WTC11 (cell line): ENCODE measurements around the gene SLC28A1. TPM values are rescaled to one million over a fixed set of nuclear protein-coding genes. Genes with fewer than 3 reads are reported as not detected.
"Not testable (repeated sequence)": the region's sequence is repeated elsewhere in the genome, so short reads cannot be mapped to it uniquely, and the experiment has no call there.

Experiments
- ATAC-seq: fragments of 200-7000 bp; cut with Tn5 transposase; 2 replicates; pipeline ENCODE4 v1.10.0; 2021; ENCODE audit warnings: mild to moderate bottlenecking, moderate library complexity
- CTCF ChIA-PET: fragments of 300-600 bp; sonication (Branson Sonifier 250); formaldehyde crosslinking; loops from one replicate; lab custom pipeline; 2021; ENCODE audit warnings: antibody characterized with exemption; lab: Charles Lee
- POLR2A ChIA-PET: fragments of 350-600 bp; sonication (Branson Sonifier 250); formaldehyde crosslinking; loops from one replicate; lab custom pipeline; 2021; ENCODE audit warnings: antibody characterized with exemption; lab: Charles Lee
- DNase-seq: peaks from one replicate; pipeline ENCODE4 v3.0.0; 2021; ENCODE audit warnings: low spot score
- H3K27ac Mint-ChIP-seq: 2 replicates; pipeline ENCODE4 v1.8.0; 2021; ENCODE audit warnings: mixed read lengths
- H3K27me3 Mint-ChIP-seq: 2 replicates; pipeline ENCODE4 v1.8.0; 2021; ENCODE audit warnings: low read depth, mild to moderate bottlenecking, moderate library complexity, mixed read lengths
- H3K36me3 Mint-ChIP-seq: 2 replicates; pipeline ENCODE4 v1.8.0; 2021; ENCODE audit warnings: mixed read lengths
- H3K4me1 Mint-ChIP-seq: 2 replicates; pipeline ENCODE4 v1.8.0; 2022; ENCODE audit warnings: mixed read lengths
- H3K4me3 Mint-ChIP-seq: 2 replicates; pipeline ENCODE4 v1.8.0; 2021; ENCODE audit warnings: mild to moderate bottlenecking, moderate library complexity, mixed read lengths
- H3K9me3 Mint-ChIP-seq: 2 replicates; pipeline ENCODE4 v1.8.0; 2021; ENCODE audit warnings: mixed read lengths
- CREM ChIP-seq: sonication (generic); formaldehyde crosslinking; IDR thresholded peaks from 2 replicates; pipeline ENCODE4 v1.8.1; 2022; ENCODE audit warnings: mild to moderate bottlenecking, missing genetic modification reagents, moderate library complexity
- FOXP1 ChIP-seq: sonication (generic); formaldehyde crosslinking; IDR thresholded peaks from 2 replicates; pipeline ENCODE4 v1.8.0; 2022; ENCODE audit warnings: missing genetic modification reagents, mild to moderate bottlenecking, moderate library complexity, borderline replicate concordance
- GABPB1 ChIP-seq: sonication (generic); formaldehyde crosslinking; IDR thresholded peaks from 2 replicates; pipeline ENCODE4 v1.8.1; 2023; ENCODE audit warnings: mild to moderate bottlenecking, missing genetic modification reagents
- JAZF1 ChIP-seq: fragments of 250-450 bp; sonication (Bioruptor Pico); IDR thresholded peaks from 2 replicates; pipeline ENCODE4 v1.9.0; 2021; ENCODE audit warnings: moderate library complexity, mild to moderate bottlenecking, inconsistent platforms
- JUN ChIP-seq: sonication (generic); formaldehyde crosslinking; IDR thresholded peaks from 2 replicates; pipeline ENCODE4 v1.8.0; 2023; ENCODE audit warnings: mild to moderate bottlenecking, missing genetic modification reagents
- KAT7 ChIP-seq: sonication (generic); formaldehyde crosslinking; IDR thresholded peaks from 2 replicates; pipeline ENCODE4 v1.8.1; 2023; ENCODE audit warnings: missing genetic modification reagents, mild to moderate bottlenecking, borderline replicate concordance
- NFE2L1 ChIP-seq: sonication (generic); formaldehyde crosslinking; IDR thresholded peaks from 2 replicates; pipeline ENCODE4 v1.8.1; 2023; ENCODE audit warnings: missing genetic modification reagents
- NFYB ChIP-seq: sonication (generic); formaldehyde crosslinking; conservative IDR thresholded peaks from 2 replicates; pipeline ENCODE4 v1.8.0; 2022; ENCODE audit warnings: low read depth, missing genetic modification reagents
- NR2C2 ChIP-seq: sonication (generic); formaldehyde crosslinking; IDR thresholded peaks from 2 replicates; pipeline ENCODE4 v1.8.0; 2022; ENCODE audit warnings: mild to moderate bottlenecking, missing genetic modification reagents
- OVOL2 ChIP-seq: fragments of 250-450 bp; sonication (Bioruptor Pico); IDR thresholded peaks from 2 replicates; pipeline ENCODE4 v1.9.0; 2021; ENCODE audit warnings: mild to moderate bottlenecking, borderline replicate concordance
- RELA ChIP-seq: sonication (generic); formaldehyde crosslinking; IDR thresholded peaks from 2 replicates; pipeline ENCODE4 v1.8.1; 2022; ENCODE audit warnings: missing genetic modification reagents, mild to moderate bottlenecking, borderline replicate concordance
- TCF7 ChIP-seq: sonication (generic); formaldehyde crosslinking; IDR thresholded peaks from 2 replicates; pipeline ENCODE4 v1.8.0; 2022; ENCODE audit warnings: mild to moderate bottlenecking, low read depth, missing genetic modification reagents, moderate library complexity
- TEAD1 ChIP-seq: sonication (generic); formaldehyde crosslinking; IDR thresholded peaks from 2 replicates; pipeline ENCODE4 v1.8.0; 2022; ENCODE audit warnings: mild to moderate bottlenecking, missing genetic modification reagents
- ZBTB21 ChIP-seq: sonication (generic); formaldehyde crosslinking; IDR thresholded peaks from 2 replicates; pipeline ENCODE4 v1.8.1; 2023; ENCODE audit warnings: mild to moderate bottlenecking, missing genetic modification reagents, borderline replicate concordance
- ZNF263 ChIP-seq: sonication (generic); formaldehyde crosslinking; IDR thresholded peaks from 2 replicates; pipeline ENCODE4 v1.8.1; 2022; ENCODE audit warnings: low read depth, mild to moderate bottlenecking, moderate library complexity, missing genetic modification reagents
- ZNF396 ChIP-seq: fragments of 250-450 bp; sonication (Bioruptor Pico); IDR thresholded peaks from 2 replicates; pipeline ENCODE4 v1.8.0; 2021; ENCODE audit warnings: mild to moderate bottlenecking, moderate library complexity, borderline replicate concordance
- ZNF416 ChIP-seq: fragments of 250-450 bp; sonication (Bioruptor Pico); IDR thresholded peaks from 2 replicates; pipeline ENCODE4 v1.9.0; 2021; ENCODE audit warnings: mild to moderate bottlenecking, inconsistent platforms
- total RNA-seq: library from RNA; stranded (reverse); gene quantifications from 3 replicates; pipeline ENCODE4 v1.2.3, GENCODE V29; 2021
- TF ChIP-seq, protein P1 (sequence below): sonication (generic); formaldehyde crosslinking; IDR thresholded peaks from 2 replicates; pipeline ENCODE4 v1.8.1; 2022; ENCODE audit warnings: mild to moderate bottlenecking, missing genetic modification reagents, moderate library complexity, borderline replicate concordance
- TF ChIP-seq, protein P2 (sequence below): sonication (generic); formaldehyde crosslinking; conservative IDR thresholded peaks from 2 replicates; pipeline ENCODE4 v1.8.1; 2022; ENCODE audit warnings: mild to moderate bottlenecking, missing genetic modification reagents
- TF ChIP-seq, protein P3 (sequence below): sonication (generic); formaldehyde crosslinking; IDR thresholded peaks from 2 replicates; pipeline ENCODE4 v1.8.0; 2022; ENCODE audit warnings: mild to moderate bottlenecking, missing genetic modification reagents
- TF ChIP-seq, protein P4 (sequence below): fragments of 200-600 bp; IDR thresholded peaks from 2 replicates; pipeline ENCODE4 v1.8.0; 2022; ENCODE audit warnings: antibody characterized with exemption
- TF ChIP-seq, protein P5 (sequence below): sonication (generic); formaldehyde crosslinking; IDR thresholded peaks from 2 replicates; pipeline ENCODE4 v1.8.1; 2023; ENCODE audit warnings: mild to moderate bottlenecking, missing genetic modification reagents
- TF ChIP-seq, protein P6 (sequence below): fragments of 250-450 bp; sonication (Bioruptor Pico); IDR thresholded peaks from 2 replicates; pipeline ENCODE4 v2.1.2; 2022; ENCODE audit warnings: mild to moderate bottlenecking, moderate library complexity

SLC28A1 gene
- total RNA-seq, 1 experiment from 2014 or later, result not detected

DNA sequence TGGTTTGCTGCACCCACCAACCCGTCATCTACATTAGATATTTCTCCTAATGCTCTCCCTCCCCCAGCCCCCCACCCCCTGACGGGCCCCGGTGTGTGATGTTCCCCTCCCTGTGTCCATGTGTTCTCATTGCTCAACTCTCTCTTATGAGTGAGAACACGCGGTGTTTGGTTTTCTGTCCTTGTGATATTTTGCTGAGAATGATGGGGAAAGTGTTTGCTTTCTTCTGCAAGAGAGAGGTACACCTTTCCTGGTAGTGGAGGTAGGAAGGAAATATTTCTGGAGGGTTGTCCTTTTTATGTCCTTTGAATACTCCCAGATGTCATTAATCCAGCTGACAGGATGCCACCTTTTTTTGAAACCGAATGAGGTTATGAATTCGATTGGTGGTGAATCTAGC, 10.5 kb upstream of the SLC28A1 start (continued):
- TF ChIP-seq, protein P1, sequence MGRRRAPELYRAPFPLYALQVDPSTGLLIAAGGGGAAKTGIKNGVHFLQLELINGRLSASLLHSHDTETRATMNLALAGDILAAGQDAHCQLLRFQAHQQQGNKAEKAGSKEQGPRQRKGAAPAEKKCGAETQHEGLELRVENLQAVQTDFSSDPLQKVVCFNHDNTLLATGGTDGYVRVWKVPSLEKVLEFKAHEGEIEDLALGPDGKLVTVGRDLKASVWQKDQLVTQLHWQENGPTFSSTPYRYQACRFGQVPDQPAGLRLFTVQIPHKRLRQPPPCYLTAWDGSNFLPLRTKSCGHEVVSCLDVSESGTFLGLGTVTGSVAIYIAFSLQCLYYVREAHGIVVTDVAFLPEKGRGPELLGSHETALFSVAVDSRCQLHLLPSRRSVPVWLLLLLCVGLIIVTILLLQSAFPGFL, result no peak
- TF ChIP-seq ZBTB21 (CRISPR knock-in tag), result no peak
- no peak for TF ChIP-seq TEAD1 (CRISPR knock-in tag)
- TF ChIP-seq CREM (CRISPR knock-in tag), result no peak
- no peak for TF ChIP-seq GABPB1 (CRISPR knock-in tag)
- TF ChIP-seq, protein P2, sequence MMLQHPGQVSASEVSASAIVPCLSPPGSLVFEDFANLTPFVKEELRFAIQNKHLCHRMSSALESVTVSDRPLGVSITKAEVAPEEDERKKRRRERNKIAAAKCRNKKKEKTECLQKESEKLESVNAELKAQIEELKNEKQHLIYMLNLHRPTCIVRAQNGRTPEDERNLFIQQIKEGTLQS (CRISPR knock-in tag), result no peak
- no peak for TF ChIP-seq FOXP1 (CRISPR knock-in tag)
- TF ChIP-seq KAT7 (CRISPR knock-in tag), result no peak
- no peak for TF ChIP-seq ZNF416 (CRISPR knock-in tag)
- TF ChIP-seq JAZF1, result no peak
- TF ChIP-seq TCF7, result no peak
- TF ChIP-seq NFYB, result no peak
- TF ChIP-seq NFE2L1 (CRISPR knock-in tag), result no peak
- TF ChIP-seq, protein P3, sequence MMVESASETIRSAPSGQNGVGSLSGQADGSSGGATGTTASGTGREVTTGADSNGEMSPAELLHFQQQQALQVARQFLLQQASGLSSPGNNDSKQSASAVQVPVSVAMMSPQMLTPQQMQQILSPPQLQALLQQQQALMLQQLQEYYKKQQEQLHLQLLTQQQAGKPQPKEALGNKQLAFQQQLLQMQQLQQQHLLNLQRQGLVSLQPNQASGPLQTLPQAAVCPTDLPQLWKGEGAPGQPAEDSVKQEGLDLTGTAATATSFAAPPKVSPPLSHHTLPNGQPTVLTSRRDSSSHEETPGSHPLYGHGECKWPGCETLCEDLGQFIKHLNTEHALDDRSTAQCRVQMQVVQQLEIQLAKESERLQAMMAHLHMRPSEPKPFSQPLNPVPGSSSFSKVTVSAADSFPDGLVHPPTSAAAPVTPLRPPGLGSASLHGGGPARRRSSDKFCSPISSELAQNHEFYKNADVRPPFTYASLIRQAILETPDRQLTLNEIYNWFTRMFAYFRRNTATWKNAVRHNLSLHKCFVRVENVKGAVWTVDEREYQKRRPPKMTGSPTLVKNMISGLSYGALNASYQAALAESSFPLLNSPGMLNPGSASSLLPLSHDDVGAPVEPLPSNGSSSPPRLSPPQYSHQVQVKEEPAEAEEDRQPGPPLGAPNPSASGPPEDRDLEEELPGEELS (CRISPR knock-in tag), result no peak
- no peak for TF ChIP-seq NR2C2 (CRISPR knock-in tag)
- TF ChIP-seq, protein P4, sequence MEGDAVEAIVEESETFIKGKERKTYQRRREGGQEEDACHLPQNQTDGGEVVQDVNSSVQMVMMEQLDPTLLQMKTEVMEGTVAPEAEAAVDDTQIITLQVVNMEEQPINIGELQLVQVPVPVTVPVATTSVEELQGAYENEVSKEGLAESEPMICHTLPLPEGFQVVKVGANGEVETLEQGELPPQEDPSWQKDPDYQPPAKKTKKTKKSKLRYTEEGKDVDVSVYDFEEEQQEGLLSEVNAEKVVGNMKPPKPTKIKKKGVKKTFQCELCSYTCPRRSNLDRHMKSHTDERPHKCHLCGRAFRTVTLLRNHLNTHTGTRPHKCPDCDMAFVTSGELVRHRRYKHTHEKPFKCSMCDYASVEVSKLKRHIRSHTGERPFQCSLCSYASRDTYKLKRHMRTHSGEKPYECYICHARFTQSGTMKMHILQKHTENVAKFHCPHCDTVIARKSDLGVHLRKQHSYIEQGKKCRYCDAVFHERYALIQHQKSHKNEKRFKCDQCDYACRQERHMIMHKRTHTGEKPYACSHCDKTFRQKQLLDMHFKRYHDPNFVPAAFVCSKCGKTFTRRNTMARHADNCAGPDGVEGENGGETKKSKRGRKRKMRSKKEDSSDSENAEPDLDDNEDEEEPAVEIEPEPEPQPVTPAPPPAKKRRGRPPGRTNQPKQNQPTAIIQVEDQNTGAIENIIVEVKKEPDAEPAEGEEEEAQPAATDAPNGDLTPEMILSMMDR, result no peak

DNA sequence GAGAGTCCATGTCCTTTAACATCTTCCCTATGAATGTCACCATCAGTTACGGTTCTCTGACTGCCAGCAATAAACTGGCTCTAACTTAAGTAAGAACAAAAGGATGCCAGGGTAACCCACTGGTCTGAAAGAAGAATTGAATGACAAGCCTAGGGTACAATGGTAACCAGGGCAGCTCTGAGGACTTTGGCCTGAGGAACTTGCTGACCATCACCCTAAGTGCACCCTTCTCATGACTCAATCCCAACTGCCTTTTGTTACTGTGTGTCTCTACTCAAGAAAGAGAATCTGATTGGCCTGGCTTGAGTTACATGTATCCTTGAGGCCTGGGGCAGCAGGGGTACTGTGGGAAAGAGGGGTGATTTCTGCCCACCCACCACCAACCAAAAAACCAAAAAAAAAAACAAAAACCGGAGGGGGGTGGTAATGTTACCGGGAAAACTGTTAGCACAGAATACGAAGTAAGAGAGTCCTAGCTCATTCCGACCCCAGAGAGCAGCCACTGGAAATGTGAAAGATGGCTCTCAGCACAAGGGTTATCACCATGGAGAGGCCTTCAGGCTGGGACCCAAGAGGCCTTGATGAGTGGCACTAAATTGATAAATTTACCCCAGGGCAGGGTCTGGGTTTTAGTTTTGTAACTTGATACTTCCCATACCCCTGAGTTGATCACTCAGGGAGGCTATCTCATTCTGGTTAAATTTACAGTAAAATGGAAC, 9.3 kb upstream of the SLC28A1 start:
- no peaks in the 10 kb centered on the region for H3K36me3 Mint-ChIP-seq
- H3K9me3 Mint-ChIP-seq, result no peaks in the 10 kb centered on the region
- ATAC-seq, result no peak
- CTCF ChIA-PET, result interaction anchor here (1.2 to 2.7 kb wide), 2 partner anchors 53 to 276 kb away, joined by 3 to 8 read pairs; no protein-coding TSS in a partner anchor
- no peak overlapping the region for H3K27ac Mint-ChIP-seq
- TF ChIP-seq RELA (CRISPR knock-in tag), result no peak
- TF ChIP-seq, all 79 proteins: peak for 0
- Mint-ChIP-seq H3K4me1 (peaks cover 16% of the 10 kb centered on the region), H3K27me3 (no peaks in the 10 kb centered on the region), H3K4me3 (no peak overlapping the region)
- no peak for DNase-seq
- POLR2A ChIA-PET, result no interaction called here

DNA sequence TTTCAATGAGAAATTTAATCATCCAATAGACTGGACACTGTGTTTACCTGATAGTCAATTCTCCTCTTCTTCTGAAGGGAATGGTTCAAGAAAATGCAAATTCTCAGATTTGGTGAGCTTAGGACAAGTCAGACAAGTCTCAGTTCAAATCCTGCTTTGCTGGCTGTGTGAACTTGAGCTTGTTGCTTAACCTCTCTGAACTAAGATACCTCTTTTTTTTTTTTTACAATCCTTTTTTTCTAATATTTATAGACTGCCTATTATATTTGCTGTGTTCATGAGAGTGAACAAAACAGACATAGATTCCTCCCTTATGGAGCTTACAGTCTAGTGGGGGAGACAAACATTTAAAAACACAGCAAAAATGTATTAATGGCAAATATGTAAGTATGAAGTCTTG, 8.2 kb upstream of the SLC28A1 start:
- ATAC-seq, result no peak

DNA sequence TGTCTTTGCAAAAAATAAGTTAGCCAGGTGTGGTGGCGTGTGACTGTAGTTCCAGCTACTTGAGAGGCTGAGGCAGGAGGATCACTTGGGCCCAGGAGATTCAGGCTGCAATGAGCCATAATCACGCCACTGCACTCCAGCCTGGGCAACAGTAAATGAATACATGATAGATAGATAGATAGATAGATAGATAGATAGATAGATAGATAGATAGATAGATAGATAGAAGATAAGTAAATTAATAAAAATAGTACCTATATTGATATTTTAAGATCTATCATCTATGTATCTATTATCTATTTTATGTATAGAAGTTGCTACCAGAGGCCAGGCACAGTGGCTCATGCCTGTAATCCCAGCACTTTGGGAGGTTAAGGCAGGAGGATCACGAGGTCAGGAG, 6.8 kb upstream of the SLC28A1 start:
- H3K4me3 Mint-ChIP-seq, H3K9me3 Mint-ChIP-seq, ATAC-seq, H3K36me3 Mint-ChIP-seq, H3K27ac Mint-ChIP-seq, DNase-seq, POLR2A ChIA-PET, H3K27me3 Mint-ChIP-seq: not testable (repeated sequence)
- CTCF ChIA-PET, result interaction anchor here (0.6 to 2.2 kb wide), 32 partner anchors 8 to 302 kb away, joined by 3 to 27 read pairs (median 5); partner anchors contain the start of genes NMB and WDR73
- peaks cover 16% of the 10 kb centered on the region for H3K4me1 Mint-ChIP-seq

More for the DNA sequence above, 8.2 kb upstream of the SLC28A1 start:
- no peaks in the 10 kb centered on the region for H3K9me3 Mint-ChIP-seq
- POLR2A ChIA-PET, result no interaction called here
- CTCF ChIA-PET, result interaction anchor here (0.9 to 2.7 kb wide), 4 partner anchors 12 to 218 kb away, joined by 3 to 8 read pairs (median 6); partner anchors contain the start of gene NMB
- peaks cover 16% of the 10 kb centered on the region for H3K4me1 Mint-ChIP-seq
- H3K27me3 Mint-ChIP-seq, result no peaks in the 10 kb centered on the region
- no peak overlapping the region for H3K27ac Mint-ChIP-seq
- H3K4me3 Mint-ChIP-seq, result no peak overlapping the region
- H3K36me3 Mint-ChIP-seq, result no peaks in the 10 kb centered on the region
- DNase-seq, result no peak
- TF ChIP-seq, protein P5, sequence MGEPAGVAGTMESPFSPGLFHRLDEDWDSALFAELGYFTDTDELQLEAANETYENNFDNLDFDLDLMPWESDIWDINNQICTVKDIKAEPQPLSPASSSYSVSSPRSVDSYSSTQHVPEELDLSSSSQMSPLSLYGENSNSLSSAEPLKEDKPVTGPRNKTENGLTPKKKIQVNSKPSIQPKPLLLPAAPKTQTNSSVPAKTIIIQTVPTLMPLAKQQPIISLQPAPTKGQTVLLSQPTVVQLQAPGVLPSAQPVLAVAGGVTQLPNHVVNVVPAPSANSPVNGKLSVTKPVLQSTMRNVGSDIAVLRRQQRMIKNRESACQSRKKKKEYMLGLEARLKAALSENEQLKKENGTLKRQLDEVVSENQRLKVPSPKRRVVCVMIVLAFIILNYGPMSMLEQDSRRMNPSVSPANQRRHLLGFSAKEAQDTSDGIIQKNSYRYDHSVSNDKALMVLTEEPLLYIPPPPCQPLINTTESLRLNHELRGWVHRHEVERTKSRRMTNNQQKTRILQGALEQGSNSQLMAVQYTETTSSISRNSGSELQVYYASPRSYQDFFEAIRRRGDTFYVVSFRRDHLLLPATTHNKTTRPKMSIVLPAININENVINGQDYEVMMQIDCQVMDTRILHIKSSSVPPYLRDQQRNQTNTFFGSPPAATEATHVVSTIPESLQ (CRISPR knock-in tag), result no peak
- TF ChIP-seq JUN (CRISPR knock-in tag) (no peak), ZNF396 (no peak), ZNF263 (CRISPR knock-in tag) (no peak), OVOL2 (CRISPR knock-in tag) (no peak)
- TF ChIP-seq, protein P6, sequence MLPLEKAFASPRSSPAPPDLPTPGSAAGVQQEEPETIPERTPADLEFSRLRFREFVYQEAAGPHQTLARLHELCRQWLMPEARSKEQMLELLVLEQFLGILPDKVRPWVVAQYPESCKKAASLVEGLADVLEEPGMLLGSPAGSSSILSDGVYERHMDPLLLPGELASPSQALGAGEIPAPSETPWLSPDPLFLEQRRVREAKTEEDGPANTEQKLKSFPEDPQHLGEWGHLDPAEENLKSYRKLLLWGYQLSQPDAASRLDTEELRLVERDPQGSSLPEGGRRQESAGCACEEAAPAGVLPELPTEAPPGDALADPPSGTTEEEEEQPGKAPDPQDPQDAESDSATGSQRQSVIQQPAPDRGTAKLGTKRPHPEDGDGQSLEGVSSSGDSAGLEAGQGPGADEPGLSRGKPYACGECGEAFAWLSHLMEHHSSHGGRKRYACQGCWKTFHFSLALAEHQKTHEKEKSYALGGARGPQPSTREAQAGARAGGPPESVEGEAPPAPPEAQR (CRISPR knock-in tag), result no peak
